ENCODE data around the gene LYZL1. TPM values are rescaled to one million over a fixed set of nuclear protein-coding genes. Genes with fewer than 3 reads are reported as not detected.

LYZL1 gene
- total RNA-seq, 3 donors from 2014 or later, result not detected

- no peaks in the 10 kb centered on the region for H3K4me1 ChIP-seq (ENCODE audit: low read depth)
- no peaks in the 10 kb centered on the region for H3K9me3 ChIP-seq
- DNase-seq (no peak), ATAC-seq (no peak)
- intact Hi-C loops (cut with DNase I, micrococcal nuclease), result no loop called here
- no peak for TF ChIP-seq CTCF (IDR thresholded peaks at IDR 0.05)
- no peaks in the 10 kb centered on the region for H3K36me3 ChIP-seq (ENCODE audit: low read depth)
- no peak overlapping the region for H3K4me3 ChIP-seq
These were observed 43.9 kb upstream of the LYZL1 start for GRCh38 chr10:29244978-29245377.

- ATAC-seq (no peak), DNase-seq (no peak)
- intact Hi-C loops (cut with DNase I, micrococcal nuclease), result no loop called here
- TF ChIP-seq CTCF (IDR thresholded peaks at IDR 0.05), result no peak
- H3K4me3 ChIP-seq, result no peak overlapping the region
- no peaks in the 10 kb centered on the region for H3K9me3 ChIP-seq
- H3K36me3 ChIP-seq (ENCODE audit: low read depth), result no peaks in the 10 kb centered on the region
- no peaks in the 10 kb centered on the region for H3K4me1 ChIP-seq (ENCODE audit: low read depth)
These were observed 43.4 kb upstream of the LYZL1 start for GRCh38 chr10:29245476-29245875.

GRCh38 chr10:29246449-29246848 lies 42.4 kb upstream of the LYZL1 start:
- TF ChIP-seq CTCF (IDR thresholded peaks at IDR 0.05), result no peak
- no peak for ATAC-seq
- intact Hi-C loops (cut with DNase I, micrococcal nuclease), result no loop called here
- no peaks in the 10 kb centered on the region for H3K4me1 ChIP-seq (ENCODE audit: low read depth)
- H3K9me3 ChIP-seq, result no peaks in the 10 kb centered on the region
- no peak for DNase-seq
- H3K36me3 ChIP-seq (ENCODE audit: low read depth), result no peaks in the 10 kb centered on the region
- H3K4me3 ChIP-seq, result no peak overlapping the region

- ATAC-seq (no peak), DNase-seq (no peak)
- intact Hi-C loops (cut with DNase I, micrococcal nuclease), result no loop called here
- H3K36me3 ChIP-seq (ENCODE audit: low read depth), result no peaks in the 10 kb centered on the region
- H3K4me1 ChIP-seq (ENCODE audit: low read depth), result no peaks in the 10 kb centered on the region
- no peaks in the 10 kb centered on the region for H3K9me3 ChIP-seq
- TF ChIP-seq CTCF (IDR thresholded peaks at IDR 0.05), result no peak
- no peak overlapping the region for H3K4me3 ChIP-seq
These were observed 40.7 kb upstream of the LYZL1 start for GRCh38 chr10:29248158-29248557.

GRCh38 chr10:29249018-29249417 lies 39.9 kb upstream of the LYZL1 start:
- intact Hi-C loops (cut with DNase I, micrococcal nuclease), result no loop called here

More at GRCh38 chr10:29249018-29249417, 39.9 kb upstream of the LYZL1 start:
- ATAC-seq, result no peak
- TF ChIP-seq CTCF (IDR thresholded peaks at IDR 0.05), result no peak
- no peaks in the 10 kb centered on the region for H3K4me1 ChIP-seq (ENCODE audit: low read depth)
- H3K4me3 ChIP-seq, result no peak overlapping the region
- H3K36me3 ChIP-seq (ENCODE audit: low read depth), result no peaks in the 10 kb centered on the region
- DNase-seq, result no peak
- no peaks in the 10 kb centered on the region for H3K9me3 ChIP-seq

All from mucosa of descending colon (tissue), 3 donors.